ENCODE measurements around the gene ZNF598. TPM values are rescaled to one million over a fixed set of nuclear protein-coding genes. Genes with fewer than 3 reads are reported as not detected.

ZNF598 gene
- total RNA-seq, 1 donor from 2014 or later: 71.1 TPM

- intact Hi-C loops (cut with micrococcal nuclease): no loop called here
Observed at GRCh38 chr16:1980030-1980769, 29.4 kb downstream of the ZNF598 start.

- intact Hi-C loops (cut with micrococcal nuclease): no loop called here
Observed at GRCh38 chr16:1979271-1980029, 30.2 kb downstream of the ZNF598 start.

- intact Hi-C loops (cut with micrococcal nuclease): no loop called here
Observed at GRCh38 chr16:1978476-1979120, 31.0 kb downstream of the ZNF598 start.

- intact Hi-C loops (cut with micrococcal nuclease): no loop called here
Observed at GRCh38 chr16:1977875-1978268, 31.7 kb downstream of the ZNF598 start.

- intact Hi-C loops (cut with micrococcal nuclease): no loop called here
Observed at GRCh38 chr16:1976951-1977874, 32.4 kb downstream of the ZNF598 start.

- intact Hi-C loops (cut with micrococcal nuclease): no loop called here
Observed at GRCh38 chr16:1976216-1976520, 33.5 kb downstream of the ZNF598 start.

- intact Hi-C loops (cut with micrococcal nuclease): no loop called here
Observed at GRCh38 chr16:1975432-1976215, 34.0 kb downstream of the ZNF598 start.

- intact Hi-C loops (cut with micrococcal nuclease): no loop called here
Observed at GRCh38 chr16:1974157-1975070, 35.2 kb downstream of the ZNF598 start.

- intact Hi-C loops (cut with micrococcal nuclease): loop anchor here (2.0 kb wide), 1 partner anchor 15 kb away; the partner anchor contains the start of gene NDUFB10
Observed at GRCh38 chr16:1973461-1974156, 36.0 kb downstream of the ZNF598 start.

GRCh38 chr16:1972490-1972877 is 37.1 kb downstream of the ZNF598 start:
- intact Hi-C loops (cut with micrococcal nuclease): loop anchor here (1.0 to 2.0 kb wide), 4 partner anchors 8 to 266 kb away; partner anchors contain the start of genes GFER, MAPK8IP3, NDUFB10 and RPS2

- intact Hi-C loops (cut with micrococcal nuclease): loop anchor here (1.0 to 2.0 kb wide), 6 partner anchors 8 to 551 kb away; partner anchors contain the start of genes GFER, MAPK8IP3, MSRB1 and NDUFB10
Observed at GRCh38 chr16:1971796-1972489, 37.7 kb downstream of the ZNF598 start, which contains the start of gene TBL3. TSS of gene TBL3 (plus strand) at chr16:1972053. CDS start at chr16:1972165, 112 bp downstream.

- intact Hi-C loops (cut with micrococcal nuclease): loop anchor here (10.0 kb wide), 1 partner anchor 354 kb away; the partner anchor contains the start of genes CRAMP1 and IFT140
Observed at GRCh38 chr16:1968146-1968953, 41.3 kb downstream of the ZNF598 start.

- intact Hi-C loops (cut with micrococcal nuclease): loop anchor here (10.0 kb wide), 1 partner anchor 352 kb away; the partner anchor contains the start of genes CRAMP1 and IFT140
Observed at GRCh38 chr16:1966460-1966859, 43.2 kb downstream of the ZNF598 start, which contains the start of gene RNF151. TSS of gene RNF151 (plus strand) at chr16:1966856. CDS start at chr16:1966882, 26 bp downstream.

- intact Hi-C loops (cut with micrococcal nuclease): loop anchor here (1.0 to 10.0 kb wide), 5 partner anchors 43 to 351 kb away; partner anchors contain the start of genes CRAMP1, IFT140, MLST8 and NTHL1
Observed at GRCh38 chr16:1965396-1966001, 44.1 kb downstream of the ZNF598 start.

- intact Hi-C loops (cut with micrococcal nuclease): loop anchor here (1.0 to 10.0 kb wide), 9 partner anchors 8 to 350 kb away; partner anchors contain the start of genes CRAMP1, IFT140, MLST8 and MSRB1
Observed at GRCh38 chr16:1964506-1965395, 44.9 kb downstream of the ZNF598 start, which contains the start of gene RPS2. TSS of gene RPS2 (minus strand) at chr16:1964826. CDS start at chr16:1964625, 201 bp downstream.
